COLO668 (cell line): ENCODE results near the gene FGD6.
"Not testable (repeated sequence)": the region's sequence is repeated elsewhere in the genome, so short reads cannot be mapped to it uniquely, and the experiment has no call there.

Experiments used
- DNase-seq: peaks from one replicate; lab custom pipeline; 2025; ENCODE audit not compliant: unreplicated experiment; lab: John Stamatoyannopoulos, UW

Gene FGD6

GRCh38 chr12:95182868-95183415 lies 34.3 kb downstream of the FGD6 start:
- no peak for DNase-seq

GRCh38 chr12:95181103-95181502 lies 36.2 kb downstream of the FGD6 start:
- no peak for DNase-seq

GRCh38 chr12:95179011-95179410 lies 38.3 kb downstream of the FGD6 start:
- no peak for DNase-seq

GRCh38 chr12:95178136-95178535 lies 39.1 kb downstream of the FGD6 start:
- DNase-seq = no peak

GRCh38 chr12:95177201-95177768 lies 40.0 kb downstream of the FGD6 start:
- DNase-seq = no peak

GRCh38 chr12:95173392-95174251 lies 43.6 kb downstream of the FGD6 start:
- DNase-seq = no peak

- DNase-seq = peak; percentile 43
Observed at GRCh38 chr12:95169368-95169767, 47.9 kb downstream of the FGD6 start.

- DNase-seq = no peak
Observed at GRCh38 chr12:95168746-95169145, 48.5 kb downstream of the FGD6 start.

- DNase-seq = no peak
Observed at GRCh38 chr12:95164656-95165055, 52.6 kb downstream of the FGD6 start.

- no peak for DNase-seq
Observed at GRCh38 chr12:95158919-95159318, 58.3 kb downstream of the FGD6 start.

GRCh38 chr12:95151821-95152220 lies 65.4 kb downstream of the FGD6 start:
- no peak for DNase-seq

GRCh38 chr12:95151406-95151805 lies 65.9 kb downstream of the FGD6 start:
- no peak for DNase-seq

- DNase-seq = no peak
Observed at GRCh38 chr12:95150501-95150900, 66.8 kb downstream of the FGD6 start.

GRCh38 chr12:95147866-95148265 lies 69.4 kb downstream of the FGD6 start:
- no peak for DNase-seq

GRCh38 chr12:95146769-95147168 lies 70.5 kb downstream of the FGD6 start:
- DNase-seq = no peak

GRCh38 chr12:95143621-95144205 lies 73.6 kb downstream of the FGD6 start:
- DNase-seq = no peak

- no peak for DNase-seq
Observed at GRCh38 chr12:95142431-95143151, 74.7 kb downstream of the FGD6 start.

- DNase-seq = no peak
Observed at GRCh38 chr12:95141310-95141709, 76.0 kb downstream of the FGD6 start.

- DNase-seq = not testable (repeated sequence)
Observed at GRCh38 chr12:95138031-95138430, 79.2 kb downstream of the FGD6 start.

GRCh38 chr12:95136598-95136997 lies 80.7 kb downstream of the FGD6 start:
- no peak for DNase-seq

- no peak for DNase-seq
Observed at GRCh38 chr12:95134085-95134484, 83.2 kb downstream of the FGD6 start.
